BJ (cell line): ENCODE measurements around the gene HRK. TPM values are rescaled to one million over a fixed set of nuclear protein-coding genes. Genes with fewer than 3 reads are reported as not detected.
A peak's percentile ranks its signal among the peaks of the same experiment; 100 is the strongest.

Experiments
- CTCF ChIA-PET: fragments of 350-600 bp; formaldehyde crosslinking; extraction: SDS; loops from one replicate; lab custom pipeline; 2021; ENCODE audit warnings: antibody characterized with exemption, inconsistent platforms; lab: Yijun Ruan, JAX
- POLR2A ChIA-PET: fragments of 300-600 bp; sonication (Branson Sonifier 250); formaldehyde crosslinking; extraction: SDS; loops from one replicate; lab custom pipeline; 2021; ENCODE audit warnings: antibody characterized with exemption; lab: Charles Lee
- DNase-seq: peaks from one replicate; pipeline ENCODE4 v3.0.0-alpha.2; 2011; ENCODE audit warnings: low read depth
- H3K27me3 ChIP-seq: 2 replicates; pipeline ENCODE4 v1.6.0; 2011; ENCODE audit warnings: low read length; ENCODE audit not compliant: control insufficient read depth, insufficient read depth
- H3K36me3 ChIP-seq: 2 replicates; pipeline ENCODE4 v1.5.1; 2011; ENCODE audit warnings: low read length; ENCODE audit not compliant: control insufficient read depth, insufficient read depth
- H3K4me3 ChIP-seq: 2 replicates; pipeline ENCODE4 v1.5.1; 2011; ENCODE audit warnings: low read depth, mild to moderate bottlenecking, control low read depth, low read length
- polyA plus RNA-seq: library from polyadenylated mRNA; depleted of rRNA; stranded (reverse); fragments of >200 nt; gene quantifications from 2 replicates; pipeline ENCODE4 v1.2.3, GENCODE V29; 2011
- TF ChIP-seq, protein P1 (sequence below): IDR thresholded peaks from 2 replicates; pipeline ENCODE4 v1.5.1; 2011; ENCODE audit warnings: low read depth, mild to moderate bottlenecking, control low read depth, inconsistent platforms, low read length, moderate library complexity; ENCODE audit not compliant: insufficient read depth

HRK gene
- polyA plus RNA-seq, 1 experiment: not detected

DNA sequence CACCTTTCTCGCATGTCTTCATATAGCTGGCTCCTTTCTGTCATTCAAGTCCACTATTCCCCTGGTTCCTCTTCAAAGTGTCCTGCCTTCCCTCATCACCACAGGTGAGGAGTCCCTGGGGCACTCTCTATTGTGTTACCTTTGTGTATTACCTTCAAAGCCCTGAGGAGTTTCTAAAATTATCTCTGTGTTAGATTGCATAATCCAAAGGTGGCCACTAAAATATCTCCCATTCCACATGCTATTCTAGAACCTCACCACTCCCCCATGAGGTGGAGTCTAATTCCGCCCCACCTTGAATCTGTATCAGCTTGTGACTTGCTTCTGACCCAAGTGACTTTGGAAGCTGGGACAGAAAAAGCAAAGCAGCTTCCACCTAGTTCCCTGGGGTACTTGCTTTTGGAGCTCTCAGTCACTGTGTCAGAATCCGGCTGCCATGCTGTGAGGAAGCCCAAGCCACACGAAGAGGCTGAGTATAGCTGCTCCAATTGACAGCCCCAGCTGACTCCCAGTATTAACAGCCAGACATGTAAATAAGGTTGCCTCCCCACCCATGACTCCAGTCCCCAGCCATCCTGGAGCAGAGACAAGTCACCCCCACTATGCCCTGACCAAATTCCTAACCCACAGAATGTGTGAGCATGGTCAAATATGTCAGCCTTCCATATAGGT, 6.8 kb downstream of the HRK start:
- ChIA-PET POLR2A (no interaction called here), CTCF (interaction anchor here (1.2 to 1.3 kb wide), 2 partner anchors 10 to 11 kb away, joined by 3 to 4 read pairs; no protein-coding TSS in a partner anchor)
- no peak for DNase-seq
- Histone ChIP-seq H3K27me3 (peaks cover 27% of the 10 kb centered on the region), H3K4me3 (no peak overlapping the region), H3K36me3 (no peaks in the 10 kb centered on the region)
- TF ChIP-seq, protein P1, sequence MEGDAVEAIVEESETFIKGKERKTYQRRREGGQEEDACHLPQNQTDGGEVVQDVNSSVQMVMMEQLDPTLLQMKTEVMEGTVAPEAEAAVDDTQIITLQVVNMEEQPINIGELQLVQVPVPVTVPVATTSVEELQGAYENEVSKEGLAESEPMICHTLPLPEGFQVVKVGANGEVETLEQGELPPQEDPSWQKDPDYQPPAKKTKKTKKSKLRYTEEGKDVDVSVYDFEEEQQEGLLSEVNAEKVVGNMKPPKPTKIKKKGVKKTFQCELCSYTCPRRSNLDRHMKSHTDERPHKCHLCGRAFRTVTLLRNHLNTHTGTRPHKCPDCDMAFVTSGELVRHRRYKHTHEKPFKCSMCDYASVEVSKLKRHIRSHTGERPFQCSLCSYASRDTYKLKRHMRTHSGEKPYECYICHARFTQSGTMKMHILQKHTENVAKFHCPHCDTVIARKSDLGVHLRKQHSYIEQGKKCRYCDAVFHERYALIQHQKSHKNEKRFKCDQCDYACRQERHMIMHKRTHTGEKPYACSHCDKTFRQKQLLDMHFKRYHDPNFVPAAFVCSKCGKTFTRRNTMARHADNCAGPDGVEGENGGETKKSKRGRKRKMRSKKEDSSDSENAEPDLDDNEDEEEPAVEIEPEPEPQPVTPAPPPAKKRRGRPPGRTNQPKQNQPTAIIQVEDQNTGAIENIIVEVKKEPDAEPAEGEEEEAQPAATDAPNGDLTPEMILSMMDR: no peak

DNA sequence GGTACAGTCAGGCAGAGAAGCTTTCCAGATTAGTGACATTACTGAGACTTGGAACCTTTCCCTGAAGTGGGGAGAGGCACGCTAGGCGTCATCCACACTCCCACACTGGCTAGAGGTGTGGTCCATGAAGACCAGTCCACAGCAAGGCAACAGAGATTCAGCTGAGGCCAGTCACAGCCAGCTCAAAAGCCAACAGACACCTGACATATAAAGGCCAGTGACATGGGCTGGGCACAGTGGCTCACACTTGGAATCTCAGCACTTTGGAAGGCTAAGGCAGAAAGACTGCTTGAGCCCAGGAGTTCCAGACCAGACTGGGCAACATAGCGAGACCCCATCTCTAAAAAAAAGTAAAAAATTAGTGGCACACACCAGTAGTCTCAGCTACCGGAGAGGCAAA, 10.9 kb downstream of the HRK start:
- Histone ChIP-seq H3K36me3 (no peaks in the 10 kb centered on the region), H3K4me3 (no peak overlapping the region), H3K27me3 (peaks cover 7% of the 10 kb centered on the region)
- ChIA-PET CTCF (interaction anchor here (1.7 to 2.8 kb wide), 2 partner anchors 10 to 12 kb away, joined by 6 to 8 read pairs; no protein-coding TSS in a partner anchor), POLR2A (no interaction called here)
- DNase-seq: no peak
- TF ChIP-seq, protein P1: no peak

GRCh38 chr12:116867523-116867922, 13.7 kb downstream of the HRK start:
- ChIA-PET CTCF (interaction anchor here (0.6 to 1.5 kb wide), 2 partner anchors 13 to 163 kb away, joined by 6 read pairs; partner anchors contain the start of gene HRK), POLR2A (no interaction called here)
- no peak for DNase-seq
- no peak overlapping the region for H3K4me3 ChIP-seq
- no peaks in the 10 kb centered on the region; the same call in 1 of the 2 replicates for H3K27me3 ChIP-seq
- H3K36me3 ChIP-seq: no peaks in the 10 kb centered on the region
- TF ChIP-seq, protein P1: no peak

DNA sequence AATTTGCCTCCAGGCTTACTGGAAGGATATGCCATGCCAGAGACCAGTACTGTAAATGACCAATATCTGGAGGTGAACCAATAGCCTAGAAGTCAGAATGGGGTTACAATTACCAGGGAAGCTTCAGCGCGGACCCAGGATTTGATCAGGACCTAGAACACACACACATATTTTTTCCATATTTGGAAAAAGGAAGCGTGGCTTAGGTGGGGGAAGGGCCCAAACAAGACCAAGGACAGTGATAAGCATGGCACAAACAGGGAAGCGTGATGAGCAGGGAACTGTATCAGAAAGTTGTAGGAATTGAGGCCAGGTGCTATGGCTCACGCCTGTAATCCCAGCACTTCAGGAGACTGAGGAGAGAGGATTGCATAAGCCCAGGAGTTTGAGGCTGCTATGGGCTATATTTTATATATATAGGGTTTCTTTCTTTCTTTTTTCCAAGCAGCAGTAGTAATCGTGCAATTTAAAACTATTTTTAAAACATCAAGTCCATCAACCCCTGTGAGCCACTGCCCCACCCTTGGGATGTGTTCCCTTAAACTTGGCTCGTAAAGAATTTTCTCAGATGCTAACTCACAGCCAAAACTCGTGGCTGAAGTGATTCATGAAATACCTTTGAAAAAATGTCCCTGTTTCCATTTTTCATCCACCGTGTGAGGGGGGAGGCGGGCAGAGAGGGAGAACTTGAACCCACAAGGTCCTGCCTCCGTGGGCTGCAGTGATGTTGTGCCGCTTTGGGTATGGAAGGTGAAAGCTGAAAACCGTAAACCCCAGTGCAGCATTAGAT, 16.7 kb downstream of the HRK start:
- peak; percentile 86 for DNase-seq
- ChIA-PET POLR2A (no interaction called here), CTCF (interaction anchor here (0.8 to 1.7 kb wide), 2 partner anchors 9 to 10 kb away, joined by 3 to 4 read pairs; no protein-coding TSS in a partner anchor)
- Histone ChIP-seq H3K27me3 (no peaks in the 10 kb centered on the region), H3K36me3 (no peaks in the 10 kb centered on the region), H3K4me3 (no peak overlapping the region)
- TF ChIP-seq, protein P1: no peak

- TF ChIP-seq, protein P1: peak; percentile 60
- POLR2A ChIA-PET: no interaction called here
- CTCF ChIA-PET: interaction anchor here (0.6 to 1.7 kb wide), 9 partner anchors 9 to 160 kb away, joined by 3 to 4 read pairs (median 3); no protein-coding TSS in a partner anchor
- DNase-seq: peak; percentile 41
- Histone ChIP-seq H3K4me3 (no peak overlapping the region), H3K27me3 (peaks cover 3% of the 10 kb centered on the region; the same call in 1 of the 2 replicates), H3K36me3 (no peaks in the 10 kb centered on the region)
These were observed 17.9 kb downstream of the HRK start for GRCh38 chr12:116863275-116863767.
